SK-N-SH (cell line): ENCODE data around the gene CKB. TPM values are rescaled to one million over a fixed set of nuclear protein-coding genes. Genes with fewer than 3 reads are reported as not detected.

Experiments
- CTCF ChIA-PET: fragments of 300-600, 350-600 bp; formaldehyde crosslinking; extraction: SDS; loops from one replicate; lab custom pipeline; 2021; lab: Yijun Ruan, JAX
- POLR2A ChIA-PET: fragments of 350-600 bp; sonication (Branson Sonifier 250); formaldehyde crosslinking; extraction: SDS; loops from one replicate; lab custom pipeline; 2020; ENCODE audit warnings: antibody characterized with exemption, inconsistent platforms; lab: Yijun Ruan, JAX
- DNase-seq: peaks from one replicate; pipeline ENCODE4 v3.0.0; 2012
- H2AFZ ChIP-seq: fragments of 200-600 bp; sonication (generic); 2 replicates; pipeline ENCODE4 v1.8.1; 2016; ENCODE audit warnings: antibody characterized with exemption, mild to moderate bottlenecking, low read depth
- H3F3A ChIP-seq: fragments of 200-600 bp; sonication (generic); replicated peaks from 2 replicates; pipeline ENCODE3; 2016; ENCODE audit warnings: antibody characterized with exemption, mild to moderate bottlenecking; ENCODE audit not compliant: insufficient read depth
- H3K27ac ChIP-seq, 2 experiments: fragments of 200-500 bp in 1 of 2; fragments of 200-600 bp in 1 of 2; sonication (Bioruptor generic) in 1 of 2; sonication (generic), shearing (Covaris generic) in 1 of 2; 2 replicates each; pipeline versions ENCODE4 v1.5.1 to v1.6.1; 2014 to 2016; ENCODE audit warnings: low read depth in 2 of 2, inconsistent platforms in 1 of 2, low read length in 1 of 2, mild to moderate bottlenecking in 1 of 2, mixed read lengths in 1 of 2
- H3K27me3 ChIP-seq: fragments of 200-600 bp; sonication (generic), shearing (Covaris generic); 2 replicates; pipeline ENCODE4 v1.6.1; 2016; ENCODE audit warnings: mixed run types; ENCODE audit not compliant: insufficient read depth
- H3K36me3 ChIP-seq, 2 experiments: fragments of 200-500 bp in 1 of 2; fragments of 200-600 bp in 1 of 2; sonication (Bioruptor generic) in 1 of 2; sonication (generic) in 1 of 2; replicated peaks in 1 of 2; 2 replicates each; pipeline versions ENCODE3 to v1.5.1; 2014 to 2016; ENCODE audit warnings: low read length in 1 of 2, mild to moderate bottlenecking in 1 of 2; ENCODE audit not compliant: insufficient read depth in 2 of 2, control insufficient read depth in 1 of 2
- H3K4me1 ChIP-seq, 2 experiments: fragments of 200-500 bp in 1 of 2; fragments of 200-600 bp in 1 of 2; sonication (Bioruptor generic) in 1 of 2; sonication (generic), shearing (Covaris generic) in 1 of 2; 2 replicates each; pipeline versions ENCODE4 v1.5.1 to v1.6.1; 2014 to 2016; ENCODE audit warnings: low read depth in 1 of 2, low read length in 1 of 2, mixed run types in 1 of 2; ENCODE audit not compliant: insufficient read depth in 2 of 2, control insufficient read depth in 1 of 2
- H3K4me2 ChIP-seq: fragments of 200-600 bp; sonication (generic), shearing (Covaris generic); 2 replicates; pipeline ENCODE4 v1.6.1; 2017; ENCODE audit warnings: mixed run types
- H3K4me3 ChIP-seq, 2 experiments: fragments of 200-500 bp in 1 of 2; fragments of 200-600 bp in 1 of 2; sonication (Bioruptor generic) in 1 of 2; sonication (generic), shearing (Covaris generic) in 1 of 2; 2 replicates each; pipeline versions ENCODE4 v1.5.1 to v1.8.1; 2014 to 2016; ENCODE audit warnings: low read depth in 2 of 2, inconsistent platforms in 1 of 2, low read length in 1 of 2, mild to moderate bottlenecking in 1 of 2, mixed read lengths in 1 of 2, moderate library complexity in 1 of 2
- H3K79me2 ChIP-seq: fragments of 200-600 bp; sonication (generic); 2 replicates; pipeline ENCODE4 v1.8.1; 2017; ENCODE audit warnings: mild to moderate bottlenecking; ENCODE audit not compliant: insufficient read depth
- H3K9ac ChIP-seq: fragments of 200-600 bp; sonication (generic); 2 replicates; pipeline ENCODE4 v1.6.1; 2017; ENCODE audit warnings: mixed run types
- H3K9me2 ChIP-seq: fragments of 200-600 bp; sonication (generic); 2 replicates; pipeline ENCODE4 v1.6.1; 2017; ENCODE audit warnings: mixed run types
- H3K9me3 ChIP-seq: fragments of 200-600 bp; sonication (generic); 2 replicates; pipeline ENCODE4 v1.6.1; 2017; ENCODE audit warnings: mixed run types, mild to moderate bottlenecking, moderate library complexity
- H4K20me1 ChIP-seq: fragments of 200-600 bp; sonication (generic); 2 replicates; pipeline ENCODE4 v1.6.1; 2017; ENCODE audit warnings: mild to moderate bottlenecking, mixed run types; ENCODE audit not compliant: insufficient read depth
- CHD2 ChIP-seq: fragments of 150-350 bp; IDR thresholded peaks from 2 replicates; pipeline ENCODE4 v1.6.1; 2018; ENCODE audit warnings: low read length; ENCODE audit not compliant: partially characterized antibody
- ELF1 ChIP-seq: IDR thresholded peaks from 2 replicates; pipeline ENCODE4 v1.4.0; 2012
- EZH2phosphoT487 ChIP-seq: fragments of 200-600 bp; sonication (generic); IDR thresholded peaks from 2 replicates; pipeline ENCODE4 v1.6.1; 2017; ENCODE audit warnings: low read depth, mixed run types, mild to moderate bottlenecking, antibody characterized with exemption, moderate library complexity, borderline replicate concordance
- FOXJ3 ChIP-seq: sonication (generic); formaldehyde crosslinking; IDR thresholded peaks from 2 replicates; pipeline ENCODE4 v1.5.1; 2020; ENCODE audit warnings: mild to moderate bottlenecking, missing genetic modification reagents
- FOXM1 ChIP-seq: IDR thresholded peaks from 2 replicates; pipeline ENCODE4 v1.4.0; 2012; ENCODE audit warnings: low read depth, mild to moderate bottlenecking
- GABPA ChIP-seq: IDR thresholded peaks from 2 replicates; pipeline ENCODE4 v1.4.0; 2012; ENCODE audit warnings: low read depth, mild to moderate bottlenecking
- GATA2 ChIP-seq: sonication (generic); formaldehyde crosslinking; IDR thresholded peaks from 2 replicates; pipeline ENCODE4 v1.5.0; 2020; ENCODE audit warnings: mild to moderate bottlenecking, missing genetic modification reagents
- JUND ChIP-seq: IDR thresholded peaks from 2 replicates; pipeline ENCODE4 v1.4.0; 2012
- MAX ChIP-seq: IDR thresholded peaks from 2 replicates; pipeline ENCODE4 v1.4.0; 2012; ENCODE audit warnings: low read depth
- MEF2A ChIP-seq: IDR thresholded peaks from 2 replicates; pipeline ENCODE4 v1.4.0; 2012; ENCODE audit warnings: low read depth, borderline replicate concordance
- NFIC ChIP-seq: IDR thresholded peaks from 2 replicates; pipeline ENCODE4 v1.4.0; 2012; ENCODE audit warnings: borderline replicate concordance
- NRF1 ChIP-seq: IDR thresholded peaks from 2 replicates; pipeline ENCODE4 v1.6.1; 2012; ENCODE audit warnings: low read depth, mild to moderate bottlenecking, low read length
- POLR2AphosphoS5 ChIP-seq: IDR thresholded peaks from 2 replicates; pipeline ENCODE4 v1.6.1; 2012; ENCODE audit warnings: low read depth, low read length
- RAD21 ChIP-seq: IDR thresholded peaks from 2 replicates; pipeline ENCODE4 v1.6.1; 2012; ENCODE audit warnings: mild to moderate bottlenecking, low read length
- RCOR1 ChIP-seq: fragments of 150-350 bp; IDR thresholded peaks from 2 replicates; pipeline ENCODE4 v1.6.1; 2017; ENCODE audit warnings: antibody characterized with exemption, low read length
- REST ChIP-seq: IDR thresholded peaks from 2 replicates; pipeline ENCODE4 v1.6.1; 2012; ENCODE audit warnings: mild to moderate bottlenecking, low read depth, low read length, moderate library complexity
- RXRA ChIP-seq: IDR thresholded peaks from 2 replicates; pipeline ENCODE4 v1.4.0; 2012; ENCODE audit warnings: low read depth, mild to moderate bottlenecking, borderline replicate concordance
- SIN3A ChIP-seq: IDR thresholded peaks from 2 replicates; pipeline ENCODE4 v1.6.1; 2012; ENCODE audit warnings: low read depth, mild to moderate bottlenecking, low read length, moderate library complexity, borderline replicate concordance
- SMC3 ChIP-seq: IDR thresholded peaks from 2 replicates; pipeline ENCODE4 v1.6.1; 2012; ENCODE audit warnings: low read depth, low read length, improper control_type of control experiment
- TAF1 ChIP-seq: IDR thresholded peaks from 2 replicates; pipeline ENCODE4 v1.6.1; 2012; ENCODE audit warnings: low read depth, mild to moderate bottlenecking, low read length, moderate library complexity, borderline replicate concordance
- TCF12 ChIP-seq: IDR thresholded peaks from 2 replicates; pipeline ENCODE4 v1.4.0; 2012
- TEAD4 ChIP-seq: IDR thresholded peaks from 2 replicates; pipeline ENCODE4 v1.4.0; 2012; ENCODE audit warnings: mild to moderate bottlenecking, borderline replicate concordance; ENCODE audit not compliant: insufficient read depth
- YY1 ChIP-seq: IDR thresholded peaks from 2 replicates; pipeline ENCODE4 v1.4.0; 2012; ENCODE audit warnings: low read depth, mild to moderate bottlenecking
- WGBS: methylation state at CpG from one replicate; pipeline ENCODE4 v1.1.6; 2017; ENCODE audit warnings: low lambda C conversion rate; 5-methylcytosine and 5-hydroxymethylcytosine counted together
- polyA plus RNA-seq, 3 experiments: library from polyadenylated mRNA; depleted of rRNA; stranded (reverse); fragments of >200 nt; gene quantifications; 2 replicates each; pipeline ENCODE4 v1.2.3, GENCODE V29; 2012
- TF ChIP-seq, protein P1 (sequence below): IDR thresholded peaks from 2 replicates; pipeline ENCODE4 v1.4.0; 2012; ENCODE audit warnings: low read depth, borderline replicate concordance
- TF ChIP-seq, protein P2 (sequence below): IDR thresholded peaks from 2 replicates; pipeline ENCODE4; 2012
- TF ChIP-seq, protein P3 (sequence below): fragments of 150-350 bp; IDR thresholded peaks from 2 replicates; pipeline ENCODE4 v1.6.1; 2017; ENCODE audit warnings: antibody characterized with exemption, low read length, low read depth, borderline replicate concordance
- TF ChIP-seq, protein P4 (sequence below): IDR thresholded peaks from 2 replicates; pipeline ENCODE4 v1.4.0; 2012; ENCODE audit warnings: low read depth, borderline replicate concordance

The CKB gene
- polyA plus RNA-seq, 1 of the 3 experiments (the other 2 are of a cell fraction), result 53.0 TPM

- Histone ChIP-seq H3K4me2 (no peak overlapping the region), H3K36me3 (peaks cover 0 to 4% of the 10 kb centered on the region in 2 experiments), H3F3A (peaks cover 16% of the 10 kb centered on the region), H3K4me1 (peaks cover 0 to 20% of the 10 kb centered on the region in 2 experiments; a peak in 1 of 4 replicates), H3K9ac (no peak overlapping the region), H4K20me1 (no peaks in the 10 kb centered on the region), H2AFZ (no peak overlapping the region), H3K4me3 (no peak overlapping the region; a peak in 1 of 4 replicates), H3K9me2 (no peaks in the 10 kb centered on the region), H3K9me3 (no peaks in the 10 kb centered on the region), H3K79me2 (no peaks in the 10 kb centered on the region), H3K27me3 (peaks cover 16% of the 10 kb centered on the region), H3K27ac (no peak overlapping the region; a peak in 1 of 4 replicates)
- CTCF ChIA-PET, result interaction anchor here (0.6 to 9.6 kb wide), 28 partner anchors 9 to 445 kb away, joined by 3 to 194 read pairs (median 4); partner anchors contain the start of gene TRMT61A
- DNase-seq, result peak; percentile 92
- POLR2A ChIA-PET, result interaction anchor here (0.7 to 1.2 kb wide), 3 partner anchors 12 to 43 kb away, joined by 3 read pairs; no protein-coding TSS in a partner anchor
- 60% methylated on average over 2 of the region's 9 CpGs for WGBS
- TF ChIP-seq RAD21 (peak; percentile 68), MEF2A (no peak), FOXJ3 (no peak), SIN3A (no peak), YY1 (no peak), NRF1 (no peak), FOXM1 (no peak), POLR2AphosphoS5 (peak; percentile 46; the same call in 1 of the 2 replicates), GATA2 (CRISPR knock-in tag) (no peak), CHD2 (no peak), REST (no peak), TCF12 (no peak), RXRA (no peak), ELF1 (no peak), GABPA (no peak), MAX (no peak), RCOR1 (no peak), EZH2phosphoT487 (no peak), TAF1 (no peak), JUND (no peak), SMC3 (peak; percentile 68), TEAD4 (no peak), NFIC (no peak)
- TF ChIP-seq, protein P1, sequence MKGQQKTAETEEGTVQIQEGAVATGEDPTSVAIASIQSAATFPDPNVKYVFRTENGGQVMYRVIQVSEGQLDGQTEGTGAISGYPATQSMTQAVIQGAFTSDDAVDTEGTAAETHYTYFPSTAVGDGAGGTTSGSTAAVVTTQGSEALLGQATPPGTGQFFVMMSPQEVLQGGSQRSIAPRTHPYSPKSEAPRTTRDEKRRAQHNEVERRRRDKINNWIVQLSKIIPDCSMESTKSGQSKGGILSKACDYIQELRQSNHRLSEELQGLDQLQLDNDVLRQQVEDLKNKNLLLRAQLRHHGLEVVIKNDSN, result no peak
- TF ChIP-seq, protein P2, sequence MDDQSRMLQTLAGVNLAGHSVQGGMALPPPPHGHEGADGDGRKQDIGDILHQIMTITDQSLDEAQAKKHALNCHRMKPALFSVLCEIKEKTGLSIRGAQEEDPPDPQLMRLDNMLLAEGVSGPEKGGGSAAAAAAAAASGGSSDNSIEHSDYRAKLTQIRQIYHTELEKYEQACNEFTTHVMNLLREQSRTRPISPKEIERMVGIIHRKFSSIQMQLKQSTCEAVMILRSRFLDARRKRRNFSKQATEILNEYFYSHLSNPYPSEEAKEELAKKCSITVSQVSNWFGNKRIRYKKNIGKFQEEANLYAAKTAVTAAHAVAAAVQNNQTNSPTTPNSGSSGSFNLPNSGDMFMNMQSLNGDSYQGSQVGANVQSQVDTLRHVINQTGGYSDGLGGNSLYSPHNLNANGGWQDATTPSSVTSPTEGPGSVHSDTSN, result no peak
- TF ChIP-seq, protein P3, sequence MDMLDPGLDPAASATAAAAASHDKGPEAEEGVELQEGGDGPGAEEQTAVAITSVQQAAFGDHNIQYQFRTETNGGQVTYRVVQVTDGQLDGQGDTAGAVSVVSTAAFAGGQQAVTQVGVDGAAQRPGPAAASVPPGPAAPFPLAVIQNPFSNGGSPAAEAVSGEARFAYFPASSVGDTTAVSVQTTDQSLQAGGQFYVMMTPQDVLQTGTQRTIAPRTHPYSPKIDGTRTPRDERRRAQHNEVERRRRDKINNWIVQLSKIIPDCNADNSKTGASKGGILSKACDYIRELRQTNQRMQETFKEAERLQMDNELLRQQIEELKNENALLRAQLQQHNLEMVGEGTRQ, result no peak
- TF ChIP-seq, protein P4, sequence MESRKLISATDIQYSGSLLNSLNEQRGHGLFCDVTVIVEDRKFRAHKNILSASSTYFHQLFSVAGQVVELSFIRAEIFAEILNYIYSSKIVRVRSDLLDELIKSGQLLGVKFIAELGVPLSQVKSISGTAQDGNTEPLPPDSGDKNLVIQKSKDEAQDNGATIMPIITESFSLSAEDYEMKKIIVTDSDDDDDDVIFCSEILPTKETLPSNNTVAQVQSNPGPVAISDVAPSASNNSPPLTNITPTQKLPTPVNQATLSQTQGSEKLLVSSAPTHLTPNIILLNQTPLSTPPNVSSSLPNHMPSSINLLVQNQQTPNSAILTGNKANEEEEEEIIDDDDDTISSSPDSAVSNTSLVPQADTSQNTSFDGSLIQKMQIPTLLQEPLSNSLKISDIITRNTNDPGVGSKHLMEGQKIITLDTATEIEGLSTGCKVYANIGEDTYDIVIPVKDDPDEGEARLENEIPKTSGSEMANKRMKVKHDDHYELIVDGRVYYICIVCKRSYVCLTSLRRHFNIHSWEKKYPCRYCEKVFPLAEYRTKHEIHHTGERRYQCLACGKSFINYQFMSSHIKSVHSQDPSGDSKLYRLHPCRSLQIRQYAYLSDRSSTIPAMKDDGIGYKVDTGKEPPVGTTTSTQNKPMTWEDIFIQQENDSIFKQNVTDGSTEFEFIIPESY, result no peak
Observed at GRCh38 chr14:103518422-103519042, 4.1 kb downstream of the CKB start.
